HG02588 (cell line): ENCODE data around the gene PCSK2.

Experiments used
- ATAC-seq: cut with Tn5 transposase; IDR thresholded peaks from one replicate; pipeline ENCODE4 v1.9.1; 2021; ENCODE audit warnings: mild to moderate bottlenecking, moderate library complexity; ENCODE audit not compliant: unreplicated experiment

Gene PCSK2

GRCh38 chr20:17470973-17471372 is 244.1 kb downstream of the PCSK2 start:
- ATAC-seq = no peak

DNA sequence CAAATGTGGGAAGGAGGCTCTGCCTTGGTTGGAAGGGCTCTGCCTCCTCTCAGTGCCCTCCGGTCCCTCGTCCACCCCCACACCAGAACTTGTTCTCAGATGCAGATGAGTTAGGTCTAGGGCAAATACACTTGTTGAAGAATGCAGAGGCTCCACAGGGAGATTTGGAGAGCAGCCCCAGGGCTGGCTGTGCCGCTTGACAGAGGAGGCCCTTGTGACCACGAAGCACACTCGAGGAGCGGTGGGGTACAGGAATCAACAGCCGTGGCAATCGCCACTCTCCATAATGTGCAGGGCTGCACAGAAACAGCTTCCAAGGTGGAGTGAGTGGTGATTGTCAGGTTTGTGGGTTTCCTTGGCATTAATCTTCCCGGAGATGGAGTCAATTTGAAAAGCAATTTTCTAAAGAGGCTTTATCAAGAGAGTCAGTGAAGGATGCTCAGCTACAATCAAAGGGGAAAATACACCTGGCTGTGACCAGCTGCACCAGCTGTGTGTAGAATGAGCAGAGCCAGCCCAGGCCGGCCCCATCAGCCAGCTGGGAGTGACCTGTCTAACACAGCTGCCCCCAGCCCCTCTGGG is 244.9 kb downstream of the PCSK2 start:
- ATAC-seq = no peak

GRCh38 chr20:17473659-17474058 is 246.8 kb downstream of the PCSK2 start:
- no peak for ATAC-seq

- no peak for ATAC-seq
Measured at GRCh38 chr20:17479063-17479657, 252.3 kb downstream of the PCSK2 start.

DNA sequence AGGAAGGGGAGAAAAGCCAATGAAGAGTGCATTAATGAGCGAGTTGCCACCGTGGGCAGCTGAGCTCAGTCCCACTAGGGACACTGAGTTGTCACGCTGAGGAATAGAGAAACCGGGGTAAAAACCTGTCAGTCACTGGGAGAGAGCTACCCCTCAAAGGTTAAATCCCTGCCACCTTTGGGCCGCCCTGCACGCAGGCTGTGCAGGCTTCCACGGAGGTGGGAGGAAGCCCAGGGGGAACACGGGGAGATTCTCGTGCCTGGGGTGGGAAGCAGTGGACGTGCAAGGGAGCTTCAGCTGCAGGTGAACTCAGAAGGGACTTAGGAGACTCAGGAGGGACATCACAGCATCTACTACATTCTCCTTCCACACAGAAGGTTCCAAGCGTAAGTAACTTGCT is 253.9 kb downstream of the PCSK2 start:
- no peak for ATAC-seq

GRCh38 chr20:17481661-17482060 is 254.8 kb downstream of the PCSK2 start:
- ATAC-seq = no peak

- no peak for ATAC-seq
Measured at GRCh38 chr20:17482536-17482935, 255.7 kb downstream of the PCSK2 start.

GRCh38 chr20:17485017-17485416 is 258.2 kb downstream of the PCSK2 start:
- no peak for ATAC-seq

DNA sequence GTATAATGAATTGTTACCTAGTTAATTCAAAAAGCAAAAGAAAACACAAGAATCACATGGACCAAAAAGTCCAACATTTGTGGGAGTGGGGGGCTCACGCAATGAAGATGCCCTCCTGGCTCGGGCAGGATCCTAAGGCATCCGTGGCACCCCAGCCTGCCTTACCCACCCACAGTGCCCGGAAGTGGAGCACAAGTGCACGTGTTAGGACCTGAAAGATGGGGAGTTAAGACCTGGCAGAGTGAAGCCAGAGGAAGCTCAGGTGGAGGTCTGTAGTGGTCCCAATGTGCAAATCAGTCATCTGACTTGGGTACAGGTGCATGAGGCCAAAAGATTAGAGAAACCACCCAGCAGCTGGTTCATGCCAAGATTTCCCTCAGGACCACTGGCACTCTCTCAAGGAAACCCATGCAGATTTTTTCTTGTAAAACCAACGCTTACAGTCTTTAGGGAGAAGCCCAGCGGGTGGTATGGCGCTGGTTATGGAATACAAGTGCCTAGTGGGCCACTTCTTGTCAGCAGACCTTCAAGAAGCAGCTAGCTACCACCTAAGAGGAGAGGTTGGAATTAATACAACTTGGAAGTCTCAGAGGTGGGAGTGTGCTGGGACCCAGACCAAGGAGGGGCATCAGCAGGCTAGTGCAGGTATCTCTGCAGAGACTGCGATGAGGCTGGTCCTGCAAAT is 262.2 kb downstream of the PCSK2 start:
- no peak for ATAC-seq

GRCh38 chr20:17490501-17490900 is 263.7 kb downstream of the PCSK2 start:
- no peak for ATAC-seq

- no peak for ATAC-seq
Measured at GRCh38 chr20:17491041-17491440, 264.2 kb downstream of the PCSK2 start.

GRCh38 chr20:17491488-17491887 is 264.6 kb downstream of the PCSK2 start:
- ATAC-seq = no peak

GRCh38 chr20:17493173-17493572 is 266.3 kb downstream of the PCSK2 start:
- ATAC-seq = no peak

DNA sequence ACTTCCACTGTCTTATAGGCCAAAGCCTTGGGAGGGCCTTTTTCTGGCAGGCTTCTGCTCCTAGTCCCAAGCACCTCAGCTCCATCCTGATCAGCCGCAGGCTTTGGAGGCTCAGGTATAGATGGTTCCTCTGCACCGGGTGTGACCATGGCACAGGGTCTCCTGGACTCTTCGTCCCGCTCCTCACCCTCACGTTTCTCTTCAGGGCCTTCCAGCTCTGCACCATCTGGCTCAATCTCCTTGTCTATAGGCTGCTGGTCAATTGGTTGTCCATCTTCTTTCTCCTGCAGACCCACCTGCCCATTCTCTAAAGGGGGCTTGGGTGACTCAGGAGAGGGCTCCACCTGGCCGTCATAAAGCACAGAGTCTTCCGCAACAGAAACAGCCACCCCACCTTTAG is 267.4 kb downstream of the PCSK2 start:
- ATAC-seq = no peak

DNA sequence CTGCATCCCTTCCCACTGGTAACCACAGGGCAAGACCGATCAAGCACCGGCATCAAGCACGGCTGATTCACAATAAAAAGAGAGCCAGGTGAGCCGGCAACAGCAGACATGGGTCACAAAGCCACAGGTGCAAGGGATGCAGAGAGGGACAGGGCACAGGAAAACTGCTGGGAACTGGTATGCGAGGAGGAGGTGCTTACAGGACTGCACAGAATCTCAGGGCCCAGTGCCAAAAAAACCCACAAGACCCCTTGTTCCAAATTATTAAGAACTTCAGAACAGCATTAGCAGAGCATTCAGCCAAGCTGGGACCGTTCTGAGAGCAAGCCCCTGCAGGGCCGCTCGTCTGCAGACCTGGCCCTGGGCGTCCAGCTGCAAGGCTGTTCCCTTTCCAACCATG is 269.0 kb downstream of the PCSK2 start:
- no peak for ATAC-seq

GRCh38 chr20:17497821-17498580 is 271.2 kb downstream of the PCSK2 start:
- no peak for ATAC-seq

DNA sequence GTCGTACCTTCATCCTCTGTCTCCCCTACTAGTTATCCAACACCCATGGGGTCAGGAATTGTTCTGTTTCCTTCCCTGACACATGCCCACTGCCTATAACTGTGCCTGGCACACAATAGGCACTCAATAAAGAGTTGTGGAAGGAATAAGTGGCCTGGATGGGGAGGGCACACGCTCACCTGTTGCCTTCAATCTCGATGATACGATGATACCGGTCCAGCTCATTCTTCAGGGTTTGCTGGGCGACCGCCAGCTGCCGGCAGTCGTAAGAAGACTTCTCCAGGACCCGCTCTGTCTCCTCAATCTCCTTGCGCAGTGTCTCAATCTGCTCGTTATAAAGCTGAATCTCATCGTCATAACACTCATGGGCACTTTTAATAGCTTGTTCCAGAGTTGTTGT is 271.8 kb downstream of the PCSK2 start:
- no peak for ATAC-seq

DNA sequence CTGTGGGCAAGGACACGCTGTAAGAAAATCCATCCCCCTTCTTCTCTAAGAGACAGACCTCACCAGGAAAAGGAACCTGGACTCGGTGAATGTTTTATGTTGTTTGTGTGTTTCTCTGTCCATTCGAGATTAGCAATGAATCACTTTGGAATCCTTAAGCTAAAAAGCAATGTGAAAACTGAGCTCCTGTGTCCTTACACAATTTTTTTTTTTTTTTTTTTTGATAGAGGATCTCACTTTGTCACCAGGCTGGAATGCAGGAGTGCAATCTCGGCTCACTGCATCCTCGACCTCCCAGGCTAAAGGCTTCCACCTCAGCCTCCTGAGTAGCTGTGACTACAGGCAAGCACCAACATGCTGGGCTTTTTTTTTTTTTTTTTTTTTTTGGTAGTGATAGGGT is 272.2 kb downstream of the PCSK2 start:
- no peak for ATAC-seq

GRCh38 chr20:17500271-17500670 is 273.4 kb downstream of the PCSK2 start:
- no peak for ATAC-seq

DNA sequence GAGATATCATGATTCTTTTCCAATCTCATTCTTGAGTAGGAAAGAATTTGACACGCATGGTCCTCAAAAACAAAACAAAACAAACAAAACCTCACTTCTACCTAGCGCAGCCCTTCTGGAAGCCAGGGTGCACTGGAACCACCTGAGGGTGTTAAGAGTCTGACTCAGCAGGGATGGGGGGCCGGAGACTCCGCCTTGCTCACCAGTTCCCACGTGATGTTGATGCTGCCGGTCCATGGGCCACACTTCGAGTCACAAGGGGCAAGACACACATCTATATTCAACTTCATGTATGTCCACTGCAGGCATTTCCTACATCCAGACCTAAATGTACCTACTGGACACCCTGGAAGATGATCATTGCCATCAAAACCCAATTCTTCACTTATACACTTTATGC is 274.0 kb downstream of the PCSK2 start:
- ATAC-seq = no peak

- ATAC-seq = no peak
Measured at GRCh38 chr20:17501701-17502100, 274.9 kb downstream of the PCSK2 start.

DNA sequence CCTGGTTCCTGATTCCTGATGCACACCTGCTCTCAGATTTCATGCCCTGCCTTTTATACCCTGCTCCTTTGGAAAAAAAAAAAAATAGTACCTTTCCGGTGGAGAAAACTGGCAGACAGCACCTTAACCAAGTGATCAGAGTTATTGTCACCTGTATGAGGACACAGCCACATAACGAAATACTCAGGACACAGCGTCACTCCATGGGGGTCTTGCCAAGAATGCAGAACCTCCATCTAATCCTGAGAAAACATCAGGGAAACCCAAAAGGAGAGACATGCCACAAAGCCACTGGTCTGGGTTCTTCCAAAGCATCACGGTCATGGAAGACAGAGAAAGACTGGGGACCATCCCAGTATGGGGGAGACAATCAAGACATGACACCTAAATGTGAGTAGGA is 275.3 kb downstream of the PCSK2 start:
- no peak for ATAC-seq
